GM23248 (cell line): ENCODE measurements around the gene CCDC71L. TPM values are rescaled to one million over a fixed set of nuclear protein-coding genes. Genes with fewer than 3 reads are reported as not detected.

Source experiments
- DNase-seq: peaks from one replicate; pipeline ENCODE4 v3.0.0-alpha.2; 2015
- H2AFZ ChIP-seq: fragments of 200-600 bp; sonication (generic); 2 replicates; pipeline ENCODE4 v1.6.1; 2016; ENCODE audit warnings: antibody characterized with exemption
- H3F3A ChIP-seq: fragments of 200-600 bp; sonication (generic); 2 replicates; pipeline ENCODE4 v1.6.1; 2016; ENCODE audit warnings: mild to moderate bottlenecking, antibody characterized with exemption, mixed run types; ENCODE audit not compliant: insufficient read depth
- H3K27ac ChIP-seq: fragments of 200-600 bp; sonication (generic); 2 replicates; pipeline ENCODE4 v1.5.1; 2016; ENCODE audit warnings: mild to moderate bottlenecking
- H3K27me3 ChIP-seq: fragments of 200-600 bp; sonication (generic); replicated peaks from 2 replicates; pipeline ENCODE4 v1.6.1; 2016; ENCODE audit warnings: mild to moderate bottlenecking; ENCODE audit not compliant: insufficient read depth
- H3K36me3 ChIP-seq: fragments of 200-600 bp; sonication (generic); 2 replicates; pipeline ENCODE4 v1.6.1; 2016; ENCODE audit warnings: low read depth, mild to moderate bottlenecking
- H3K4me1 ChIP-seq: fragments of 200-600 bp; sonication (generic); 2 replicates; pipeline ENCODE4 v1.6.1; 2016; ENCODE audit warnings: mild to moderate bottlenecking; ENCODE audit not compliant: insufficient read depth
- H3K4me2 ChIP-seq: fragments of 200-600 bp; sonication (generic); one replicate; pipeline ENCODE4 v1.6.1; 2016; ENCODE audit warnings: mild to moderate bottlenecking; ENCODE audit not compliant: unreplicated experiment
- H3K4me3 ChIP-seq: fragments of 200-600 bp; sonication (generic); 2 replicates; pipeline ENCODE4 v1.5.1; 2016; ENCODE audit warnings: mild to moderate bottlenecking
- H3K79me2 ChIP-seq: fragments of 200-600 bp; sonication (generic); 2 replicates; pipeline ENCODE4 v1.6.1; 2016; ENCODE audit warnings: mild to moderate bottlenecking; ENCODE audit not compliant: insufficient read depth
- H3K9ac ChIP-seq: fragments of 200-600 bp; sonication (generic); 2 replicates; pipeline ENCODE4 v1.6.1; 2016; ENCODE audit warnings: mild to moderate bottlenecking
- H3K9me2 ChIP-seq: fragments of 200-600 bp; sonication (generic); 2 replicates; pipeline ENCODE4 v1.6.1; 2016; ENCODE audit warnings: mixed run types, mild to moderate bottlenecking, moderate library complexity; ENCODE audit not compliant: insufficient read depth
- H3K9me3 ChIP-seq: fragments of 200-600 bp; sonication (generic); one replicate; pipeline ENCODE4 v1.6.1; 2017; ENCODE audit warnings: low read depth
- H4K20me1 ChIP-seq: fragments of 200-600 bp; sonication (generic); 2 replicates; pipeline ENCODE4 v1.6.0; 2016; ENCODE audit not compliant: insufficient read depth
- EZH2 ChIP-seq: fragments of 200-600 bp; sonication (generic); IDR thresholded peaks from 2 replicates; pipeline ENCODE4 v1.6.1; 2018; ENCODE audit warnings: antibody characterized with exemption, mild to moderate bottlenecking; ENCODE audit not compliant: insufficient read depth, poor library complexity, severe bottlenecking
- EZH2phosphoT487 ChIP-seq: fragments of 200-600 bp; sonication (generic); IDR thresholded peaks from 2 replicates; pipeline ENCODE4 v1.6.1; 2018; ENCODE audit warnings: antibody characterized with exemption, moderate library complexity, mild to moderate bottlenecking, low read depth; ENCODE audit not compliant: insufficient read depth
- WGBS, 2 experiments: methylation state at CpG; one replicate each; pipeline ENCODE4 v1.1.6; 2015 to 2017; ENCODE audit warnings: low lambda C conversion rate in 2 of 2, low coverage in 1 of 2; ENCODE audit errors: missing lambda C conversion rate in 2 of 2; 5-methylcytosine and 5-hydroxymethylcytosine counted together
- in situ Hi-C: fragments of 300-500 bp; cut with MboI; formaldehyde crosslinking; loops from 2 replicates; pipeline ENCODE4 v1.15.0; 2020
- polyA plus RNA-seq: library from polyadenylated mRNA; unstranded; fragments of >200 nt; fragmentation: Nextera tagmentation; extraction: Ambion mirVana; gene quantifications from 2 replicates; pipeline ENCODE4 v1.2.1, GENCODE V29; 2016
- total RNA-seq: library from RNA; depleted of rRNA; stranded (reverse); fragments of >200 nt; shearing (Covaris generic); gene quantifications from 2 replicates; pipeline ENCODE4 v1.2.3, GENCODE V29; 2014

CCDC71L gene
- total and polyA plus RNA-seq, 2 experiments from 2014 or later, result 23.1 to 124 TPM

- TF ChIP-seq EZH2 (no peak), EZH2phosphoT487 (no peak)
- peaks cover 74% of the 10 kb centered on the region for H3F3A ChIP-seq
- peaks cover 21% of the 10 kb centered on the region for H3K36me3 ChIP-seq
- H3K4me1 ChIP-seq, result peaks cover 31% of the 10 kb centered on the region
- H3K9me2 ChIP-seq, result no peaks in the 10 kb centered on the region; the same call in 1 of the 2 replicates
- H3K4me3 ChIP-seq, result peak overlapping the region; percentile 100
- 84 to 88% methylated on average over 5 of the region's 5 CpGs for WGBS, 2 experiments
- peak; percentile 53 for DNase-seq
- H3K27me3 ChIP-seq, result no peaks in the 10 kb centered on the region
- no peaks in the 10 kb centered on the region for H3K9me3 ChIP-seq
- no peaks in the 10 kb centered on the region for H4K20me1 ChIP-seq
- H3K9ac ChIP-seq, result peak overlapping the region; percentile 93; the same call in 1 of the 2 replicates
- H3K27ac ChIP-seq, result no peak overlapping the region
- peak overlapping the region; percentile 97 for H3K4me2 ChIP-seq
- no peak overlapping the region for H2AFZ ChIP-seq
- in situ Hi-C loops, result no loop called here
- H3K79me2 ChIP-seq, result peaks cover 34% of the 10 kb centered on the region
These were observed 3.6 kb downstream of the CCDC71L start for GRCh38 chr7:106657085-106657991.

- Histone ChIP-seq H3K36me3 (peaks cover 21% of the 10 kb centered on the region), H3K4me2 (peak overlapping the region; percentile 97), H3K4me1 (peaks cover 26% of the 10 kb centered on the region), H3K9me3 (no peaks in the 10 kb centered on the region), H3K27ac (no peak overlapping the region), H3K4me3 (no peak overlapping the region), H3K27me3 (no peaks in the 10 kb centered on the region), H4K20me1 (no peaks in the 10 kb centered on the region), H3F3A (peaks cover 63% of the 10 kb centered on the region), H3K9me2 (no peaks in the 10 kb centered on the region; the same call in 1 of the 2 replicates), H3K9ac (no peak overlapping the region), H2AFZ (no peak overlapping the region), H3K79me2 (peaks cover 34% of the 10 kb centered on the region)
- DNase-seq, result no peak
- no peak for TF ChIP-seq EZH2
- TF ChIP-seq EZH2phosphoT487, result no peak
- 87 to 89% methylated on average over 5 of the region's 5 CpGs for WGBS, 2 experiments
- in situ Hi-C loops, result no loop called here
These were observed 5.1 kb downstream of the CCDC71L start for GRCh38 chr7:106655703-106656498.

- no peak for TF ChIP-seq EZH2
- no peak for TF ChIP-seq EZH2phosphoT487
- 98% methylated on average over 2 of the region's 2 CpGs for WGBS, 2 experiments
- H3K4me1 ChIP-seq, result peaks cover 24% of the 10 kb centered on the region
These were observed 7.5 kb downstream of the CCDC71L start for GRCh38 chr7:106653488-106653887.

GRCh38 chr7:106652909-106653308, 8.0 kb downstream of the CCDC71L start:
- 97 to 100% methylated on average over 2 of the region's 2 CpGs for WGBS, 2 experiments
- Histone ChIP-seq H3K36me3 (peaks cover 7% of the 10 kb centered on the region; the same call in 1 of the 2 replicates), H3K9me2 (no peaks in the 10 kb centered on the region; the same call in 1 of the 2 replicates), H3K27ac (no peak overlapping the region), H4K20me1 (no peaks in the 10 kb centered on the region), H3K9me3 (no peaks in the 10 kb centered on the region), H2AFZ (no peak overlapping the region), H3K4me2 (no peak overlapping the region), H3K9ac (no peak overlapping the region), H3K79me2 (peaks cover 14% of the 10 kb centered on the region), H3F3A (peaks cover 43% of the 10 kb centered on the region), H3K4me1 (peaks cover 18% of the 10 kb centered on the region), H3K4me3 (no peak overlapping the region), H3K27me3 (no peaks in the 10 kb centered on the region)
- TF ChIP-seq EZH2, result no peak
- TF ChIP-seq EZH2phosphoT487, result no peak
- in situ Hi-C loops, result no loop called here
- DNase-seq, result no peak

More at GRCh38 chr7:106653488-106653887, 7.5 kb downstream of the CCDC71L start:
- Histone ChIP-seq H3K36me3 (peaks cover 12% of the 10 kb centered on the region), H3K9me2 (no peaks in the 10 kb centered on the region; the same call in 1 of the 2 replicates), H3K27me3 (no peaks in the 10 kb centered on the region), H3K4me2 (no peak overlapping the region), H3K9me3 (no peaks in the 10 kb centered on the region), H3F3A (peaks cover 49% of the 10 kb centered on the region), H3K4me3 (no peak overlapping the region), H4K20me1 (no peaks in the 10 kb centered on the region), H3K27ac (no peak overlapping the region), H2AFZ (no peak overlapping the region), H3K79me2 (peaks cover 20% of the 10 kb centered on the region), H3K9ac (no peak overlapping the region)
- DNase-seq, result no peak
- in situ Hi-C loops, result no loop called here
